Dedifferentiated amniotic fluid mesenchymal stem cell (primary cell): ENCODE results near the gene RPS15A.
"Not testable (repeated sequence)": the region's sequence is repeated elsewhere in the genome, so short reads cannot be mapped to it uniquely, and the experiment has no call there.

Source experiments
- DNase-seq: peaks from one replicate; pipeline ENCODE4 v3.0.0-alpha.2; 2016; ENCODE audit errors: extremely low spot score

The RPS15A gene

GRCh38 chr16:18756639-18757038, 33.5 kb downstream of the RPS15A start:
- not testable (repeated sequence) for DNase-seq

- not testable (repeated sequence) for DNase-seq
Observed at GRCh38 chr16:18742870-18743269, 47.3 kb downstream of the RPS15A start.

GRCh38 chr16:18740027-18740426, 50.1 kb downstream of the RPS15A start:
- not testable (repeated sequence) for DNase-seq

GRCh38 chr16:18738768-18739167, 51.4 kb downstream of the RPS15A start:
- DNase-seq: not testable (repeated sequence)

- not testable (repeated sequence) for DNase-seq
Observed at GRCh38 chr16:18734279-18734678, 55.9 kb downstream of the RPS15A start.
